ENCODE data around the gene DYNLT4. TPM values are rescaled to one million over a fixed set of nuclear protein-coding genes. Genes with fewer than 3 reads are reported as not detected.

Gene DYNLT4
- total RNA-seq, 5 donors from 2014 or later (not counting 1 experiment from before 2014, with no cell fraction given), result 0.36 to 4.3 (median 2.3) TPM; not detected in 1

GRCh38 chr1:44829506-44830384 lies 22.6 kb upstream of the DYNLT4 start:
- CTCF ChIA-PET, result interaction anchor here in 1 of 2 donors (0.5 to 0.6 kb wide), 2 partner anchors 152 to 1271 kb away, joined by 4 to 5 read pairs; no protein-coding TSS in a partner anchor
- Mint-ChIP-seq H3K4me1 (no peaks in the 10 kb centered on the region), H3K9me3 (no peaks in the 10 kb centered on the region), H3K27me3 (no peaks in the 10 kb centered on the region), H3K27ac (no peak overlapping the region), H3K36me3 (no peaks in the 10 kb centered on the region), H3K4me3 (no peak overlapping the region)
- Histone ChIP-seq H3K9me3 (no peaks in the 10 kb centered on the region), H3K27ac (ENCODE audit: low read length) (no peak overlapping the region), H3K4me1 (ENCODE audit: control insufficient read depth in 1 of 2, extremely low read depth in 1 of 2, insufficient read depth in 2 of 2, low read length in 2 of 2) (no peaks in the 10 kb centered on the region), H3K4me3 (ENCODE audit: control insufficient read depth in 1 of 2, extremely low read depth in 1 of 2, low read length in 1 of 2) (no peak overlapping the region), H3K27me3 (replicated peaks in 1 of 2; ENCODE audit: control insufficient read depth in 2 of 2, extremely low read depth in 1 of 2, insufficient read depth in 2 of 2, low read length in 1 of 2) (peaks cover 0 to 12% of the 10 kb centered on the region in 2 experiments), H3K36me3 (ENCODE audit: control insufficient read depth in 2 of 2, extremely low read depth in 1 of 2, insufficient read depth in 1 of 2, low read length in 1 of 2) (no peaks in the 10 kb centered on the region)
- DNase-seq (no peak), ATAC-seq (replicated peaks in 1 of 4) (no peak)
- WGBS (ENCODE audit: insufficient coverage), result 89% methylated on average over 12 of the region's 12 CpGs
- POLR2A ChIA-PET, result interaction anchor here in 1 of 2 donors (0.9 kb wide), 1 partner anchor 10 kb away, joined by 3 read pairs; no protein-coding TSS in a partner anchor

GRCh38 chr1:44828841-44829440 lies 21.8 kb upstream of the DYNLT4 start:
- DNase-seq (no peak), ATAC-seq (replicated peaks in 1 of 4) (no peak)
- no peaks in the 10 kb centered on the region for H3K4me1 ChIP-seq (ENCODE audit: control insufficient read depth in 1 of 2, extremely low read depth in 1 of 2, insufficient read depth in 2 of 2, low read length in 2 of 2)
- Mint-ChIP-seq H3K4me1 (no peaks in the 10 kb centered on the region), H3K27me3 (no peaks in the 10 kb centered on the region), H3K27ac (no peak overlapping the region), H3K36me3 (no peaks in the 10 kb centered on the region), H3K9me3 (no peaks in the 10 kb centered on the region), H3K4me3 (no peak overlapping the region)
- POLR2A ChIA-PET, result interaction anchor here in 1 of 2 donors (0.9 kb wide), 1 partner anchor 10 kb away, joined by 3 read pairs; no protein-coding TSS in a partner anchor
- CTCF ChIA-PET, result no interaction called here
- H3K4me3 ChIP-seq (ENCODE audit: control insufficient read depth in 1 of 2, extremely low read depth in 1 of 2, low read length in 1 of 2), result no peak overlapping the region
- H3K27me3 ChIP-seq (replicated peaks in 1 of 2; ENCODE audit: control insufficient read depth in 2 of 2, extremely low read depth in 1 of 2, insufficient read depth in 2 of 2, low read length in 1 of 2), result peaks cover 0 to 12% of the 10 kb centered on the region in 2 experiments
- no peak overlapping the region for H3K27ac ChIP-seq (ENCODE audit: low read length)
- no peaks in the 10 kb centered on the region for H3K36me3 ChIP-seq (ENCODE audit: control insufficient read depth in 2 of 2, extremely low read depth in 1 of 2, insufficient read depth in 1 of 2, low read length in 1 of 2)
- H3K9me3 ChIP-seq, result no peaks in the 10 kb centered on the region
- WGBS (ENCODE audit: insufficient coverage), result 96% methylated on average over 10 of the region's 15 CpGs

GRCh38 chr1:44828003-44828651 lies 21.0 kb upstream of the DYNLT4 start:
- H3K27me3 Mint-ChIP-seq, result no peaks in the 10 kb centered on the region
- Histone ChIP-seq H3K36me3 (ENCODE audit: control insufficient read depth in 2 of 2, extremely low read depth in 1 of 2, insufficient read depth in 1 of 2, low read length in 1 of 2) (no peaks in the 10 kb centered on the region), H3K4me3 (ENCODE audit: control insufficient read depth in 1 of 2, extremely low read depth in 1 of 2, low read length in 1 of 2) (no peak overlapping the region), H3K27me3 (replicated peaks in 1 of 2; ENCODE audit: control insufficient read depth in 2 of 2, extremely low read depth in 1 of 2, insufficient read depth in 2 of 2, low read length in 1 of 2) (peaks cover 0 to 12% of the 10 kb centered on the region in 2 experiments), H3K27ac (ENCODE audit: low read length) (no peak overlapping the region), H3K9me3 (no peaks in the 10 kb centered on the region), H3K4me1 (ENCODE audit: control insufficient read depth in 1 of 2, extremely low read depth in 1 of 2, insufficient read depth in 2 of 2, low read length in 2 of 2) (no peaks in the 10 kb centered on the region)
- no peak for DNase-seq
- H3K36me3 Mint-ChIP-seq, result no peaks in the 10 kb centered on the region
- no peak overlapping the region for H3K4me3 Mint-ChIP-seq
- CTCF ChIA-PET, result no interaction called here
- POLR2A ChIA-PET, result interaction anchor here in 1 of 2 donors (0.6 kb wide), 1 partner anchor 1298 kb away, joined by 3 read pairs; no protein-coding TSS in a partner anchor
- 93% methylated on average over 13 of the region's 21 CpGs for whole genome bisulfite sequencing (ENCODE audit: insufficient coverage)
- H3K4me1 Mint-ChIP-seq, result no peaks in the 10 kb centered on the region
- no peak overlapping the region for H3K27ac Mint-ChIP-seq
- no peak for ATAC-seq (replicated peaks in 1 of 4)
- H3K9me3 Mint-ChIP-seq, result no peaks in the 10 kb centered on the region

- H3K27ac ChIP-seq (ENCODE audit: low read length), result no peak overlapping the region
- ChIA-PET CTCF (no interaction called here), POLR2A (interaction anchor here in 1 of 2 donors (0.6 kb wide), 1 partner anchor 1299 kb away, joined by 3 read pairs; no protein-coding TSS in a partner anchor)
- Mint-ChIP-seq H3K4me1 (no peaks in the 10 kb centered on the region), H3K36me3 (no peaks in the 10 kb centered on the region), H3K27me3 (no peaks in the 10 kb centered on the region), H3K9me3 (no peaks in the 10 kb centered on the region), H3K4me3 (no peak overlapping the region), H3K27ac (no peak overlapping the region)
- no peaks in the 10 kb centered on the region for H3K4me1 ChIP-seq (ENCODE audit: control insufficient read depth in 1 of 2, extremely low read depth in 1 of 2, insufficient read depth in 2 of 2, low read length in 2 of 2)
- no peak overlapping the region for H3K4me3 ChIP-seq (ENCODE audit: control insufficient read depth in 1 of 2, extremely low read depth in 1 of 2, low read length in 1 of 2)
- H3K36me3 ChIP-seq (ENCODE audit: control insufficient read depth in 2 of 2, extremely low read depth in 1 of 2, insufficient read depth in 1 of 2, low read length in 1 of 2), result no peaks in the 10 kb centered on the region
- peaks cover 0 to 12% of the 10 kb centered on the region in 2 experiments for H3K27me3 ChIP-seq (replicated peaks in 1 of 2; ENCODE audit: control insufficient read depth in 2 of 2, extremely low read depth in 1 of 2, insufficient read depth in 2 of 2, low read length in 1 of 2)
- no peak for ATAC-seq (replicated peaks in 1 of 4)
- DNase-seq, result no peak
- H3K9me3 ChIP-seq, result no peaks in the 10 kb centered on the region
- WGBS (ENCODE audit: insufficient coverage), result 84% methylated on average over 28 of the region's 28 CpGs
Observed at GRCh38 chr1:44827197-44828002, 20.2 kb upstream of the DYNLT4 start.

- CTCF ChIA-PET, result no interaction called here
- Histone ChIP-seq H3K4me3 (ENCODE audit: control insufficient read depth in 1 of 2, extremely low read depth in 1 of 2, low read length in 1 of 2) (no peak overlapping the region), H3K27me3 (replicated peaks in 1 of 2; ENCODE audit: control insufficient read depth in 2 of 2, extremely low read depth in 1 of 2, insufficient read depth in 2 of 2, low read length in 1 of 2) (peaks cover 0 to 12% of the 10 kb centered on the region in 2 experiments), H3K9me3 (no peaks in the 10 kb centered on the region), H3K36me3 (ENCODE audit: control insufficient read depth in 2 of 2, extremely low read depth in 1 of 2, insufficient read depth in 1 of 2, low read length in 1 of 2) (no peaks in the 10 kb centered on the region), H3K4me1 (ENCODE audit: control insufficient read depth in 1 of 2, extremely low read depth in 1 of 2, insufficient read depth in 2 of 2, low read length in 2 of 2) (no peaks in the 10 kb centered on the region), H3K27ac (ENCODE audit: low read length) (no peak overlapping the region)
- H3K27ac Mint-ChIP-seq, result no peak overlapping the region
- no peaks in the 10 kb centered on the region for H3K36me3 Mint-ChIP-seq
- POLR2A ChIA-PET, result no interaction called here
- H3K4me3 Mint-ChIP-seq, result no peak overlapping the region
- no peaks in the 10 kb centered on the region for H3K9me3 Mint-ChIP-seq
- ATAC-seq (replicated peaks in 1 of 4) (no peak), DNase-seq (no peak)
- no peaks in the 10 kb centered on the region for H3K27me3 Mint-ChIP-seq
- H3K4me1 Mint-ChIP-seq, result peaks cover 0 to 1% (median under 1%) of the 10 kb centered on the region in 3 donors
- WGBS (ENCODE audit: insufficient coverage), result 64% methylated on average over 19 of the region's 24 CpGs
Observed at GRCh38 chr1:44826375-44827196, 19.4 kb upstream of the DYNLT4 start.
